ENCODE data around the gene ANKRD36C.
"Not testable (repeated sequence)": the region's sequence is repeated elsewhere in the genome, so short reads cannot be mapped to it uniquely, and the experiment has no call there.

Gene ANKRD36C

DNA sequence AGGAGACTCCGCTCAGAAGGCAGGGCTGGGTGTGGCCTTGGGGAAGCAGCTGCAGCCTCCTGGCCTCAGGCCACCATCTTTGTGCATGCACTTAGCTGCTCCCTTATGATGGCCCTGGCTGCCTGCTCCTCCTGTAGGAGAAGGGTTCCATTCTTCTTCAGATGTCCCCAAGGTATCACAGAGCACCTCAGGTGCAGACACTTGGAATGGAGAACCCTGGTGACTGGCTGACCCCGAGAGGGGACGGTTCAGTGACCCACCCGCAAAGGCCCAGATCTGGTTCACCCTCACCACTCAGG is 33.5 kb upstream of the ANKRD36C start:
- TF ChIP-seq, protein P1, sequence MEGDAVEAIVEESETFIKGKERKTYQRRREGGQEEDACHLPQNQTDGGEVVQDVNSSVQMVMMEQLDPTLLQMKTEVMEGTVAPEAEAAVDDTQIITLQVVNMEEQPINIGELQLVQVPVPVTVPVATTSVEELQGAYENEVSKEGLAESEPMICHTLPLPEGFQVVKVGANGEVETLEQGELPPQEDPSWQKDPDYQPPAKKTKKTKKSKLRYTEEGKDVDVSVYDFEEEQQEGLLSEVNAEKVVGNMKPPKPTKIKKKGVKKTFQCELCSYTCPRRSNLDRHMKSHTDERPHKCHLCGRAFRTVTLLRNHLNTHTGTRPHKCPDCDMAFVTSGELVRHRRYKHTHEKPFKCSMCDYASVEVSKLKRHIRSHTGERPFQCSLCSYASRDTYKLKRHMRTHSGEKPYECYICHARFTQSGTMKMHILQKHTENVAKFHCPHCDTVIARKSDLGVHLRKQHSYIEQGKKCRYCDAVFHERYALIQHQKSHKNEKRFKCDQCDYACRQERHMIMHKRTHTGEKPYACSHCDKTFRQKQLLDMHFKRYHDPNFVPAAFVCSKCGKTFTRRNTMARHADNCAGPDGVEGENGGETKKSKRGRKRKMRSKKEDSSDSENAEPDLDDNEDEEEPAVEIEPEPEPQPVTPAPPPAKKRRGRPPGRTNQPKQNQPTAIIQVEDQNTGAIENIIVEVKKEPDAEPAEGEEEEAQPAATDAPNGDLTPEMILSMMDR (IDR thresholded peaks at IDR 0.05; ENCODE audit: low read length): no peak
- TF ChIP-seq EZH2 (optimal IDR thresholded peaks at IDR 0.05; ENCODE audit: low read depth, low read length) (no peak), EZH2phosphoT487 (IDR thresholded peaks at IDR 0.05; ENCODE audit: low read length) (no peak)
- Histone ChIP-seq H3K27ac (ENCODE audit: low read length) (no peak overlapping the region), H3K36me3 (replicated peaks; ENCODE audit: insufficient read depth, low read length) (no peaks in the 10 kb centered on the region), H3K9me2 (replicated peaks; ENCODE audit: insufficient read depth, low read length) (no peaks in the 10 kb centered on the region), H3K27me3 (replicated peaks; ENCODE audit: insufficient read depth, low read length) (no peaks in the 10 kb centered on the region), H2AFZ (ENCODE audit: low read length) (no peak overlapping the region), H3F3A (ENCODE audit: insufficient read depth, low read length) (no peaks in the 10 kb centered on the region), H3K4me2 (ENCODE audit: low read depth, low read length) (no peak overlapping the region), H3K4me3 (ENCODE audit: low read length) (no peak overlapping the region), H3K79me2 (ENCODE audit: low read length) (no peaks in the 10 kb centered on the region), H3K9me3 (replicated peaks; ENCODE audit: insufficient read depth, low read length) (no peaks in the 10 kb centered on the region), H3K4me1 (ENCODE audit: low read length) (no peaks in the 10 kb centered on the region), H3K9ac (ENCODE audit: low read length) (no peak overlapping the region), H4K20me1 (ENCODE audit: insufficient read depth, low read length) (no peaks in the 10 kb centered on the region)
- no peak for DNase-seq

DNA sequence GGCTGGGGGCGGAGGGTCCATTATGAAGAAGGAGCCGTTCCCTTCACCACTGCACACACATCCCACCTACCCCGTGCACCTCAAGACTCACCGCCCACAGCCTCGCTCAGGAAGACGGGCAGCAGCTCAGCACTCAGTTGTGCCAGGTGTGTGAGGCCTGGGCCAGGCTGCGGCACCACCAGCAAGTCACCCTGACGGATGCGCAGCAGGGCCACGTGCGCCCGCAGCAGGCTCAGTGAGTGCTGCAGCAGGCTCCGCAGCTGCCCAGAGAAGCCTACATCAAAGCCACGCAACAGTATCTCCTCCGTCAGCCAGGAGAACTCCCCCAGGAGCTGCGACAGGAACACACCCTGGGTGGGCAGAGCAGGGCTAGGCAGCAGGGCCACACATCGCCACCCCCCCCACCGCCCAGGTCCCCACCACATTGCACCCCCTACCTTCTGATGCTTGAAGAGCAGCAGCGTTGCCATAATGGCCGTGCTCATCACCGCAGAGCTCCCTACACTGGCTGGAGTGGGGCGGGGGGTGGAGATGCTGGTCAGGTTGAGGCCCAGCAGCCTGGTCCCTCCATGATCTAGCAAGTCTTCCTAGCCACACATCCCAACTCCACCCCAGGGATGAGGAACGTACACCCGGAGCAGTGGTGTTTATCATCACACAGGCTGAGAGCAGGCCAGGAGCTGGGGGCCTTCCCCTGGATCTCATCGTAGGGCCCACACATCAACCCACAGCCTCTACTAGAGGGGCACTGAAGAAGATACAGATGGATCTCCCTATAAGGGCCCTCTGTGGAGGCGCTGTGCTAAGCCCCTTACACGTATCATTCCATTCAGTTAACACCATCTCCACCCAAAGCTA is 32.9 kb upstream of the ANKRD36C start:
- TF ChIP-seq EZH2 (optimal IDR thresholded peaks at IDR 0.05; ENCODE audit: low read depth, low read length): no peak
- no peak for TF ChIP-seq EZH2phosphoT487 (IDR thresholded peaks at IDR 0.05; ENCODE audit: low read length)
- TF ChIP-seq, protein P1 (IDR thresholded peaks at IDR 0.05; ENCODE audit: low read length): no peak
- no peaks in the 10 kb centered on the region for H4K20me1 ChIP-seq (ENCODE audit: insufficient read depth, low read length)
- H3K9ac ChIP-seq (ENCODE audit: low read length): no peak overlapping the region
- H3K79me2 ChIP-seq (ENCODE audit: low read length): no peaks in the 10 kb centered on the region
- H3K9me3 ChIP-seq (replicated peaks; ENCODE audit: insufficient read depth, low read length): no peaks in the 10 kb centered on the region
- DNase-seq: no peak
- no peak overlapping the region for H3K27ac ChIP-seq (ENCODE audit: low read length)
- H3K9me2 ChIP-seq (replicated peaks; ENCODE audit: insufficient read depth, low read length): no peaks in the 10 kb centered on the region
- no peaks in the 10 kb centered on the region for H3K36me3 ChIP-seq (replicated peaks; ENCODE audit: insufficient read depth, low read length)
- H2AFZ ChIP-seq (ENCODE audit: low read length): no peak overlapping the region
- H3K4me1 ChIP-seq (ENCODE audit: low read length): no peaks in the 10 kb centered on the region
- no peak overlapping the region for H3K4me3 ChIP-seq (ENCODE audit: low read length)
- H3K4me2 ChIP-seq (ENCODE audit: low read depth, low read length): no peak overlapping the region
- H3F3A ChIP-seq (ENCODE audit: insufficient read depth, low read length): no peaks in the 10 kb centered on the region
- no peaks in the 10 kb centered on the region for H3K27me3 ChIP-seq (replicated peaks; ENCODE audit: insufficient read depth, low read length)

DNA sequence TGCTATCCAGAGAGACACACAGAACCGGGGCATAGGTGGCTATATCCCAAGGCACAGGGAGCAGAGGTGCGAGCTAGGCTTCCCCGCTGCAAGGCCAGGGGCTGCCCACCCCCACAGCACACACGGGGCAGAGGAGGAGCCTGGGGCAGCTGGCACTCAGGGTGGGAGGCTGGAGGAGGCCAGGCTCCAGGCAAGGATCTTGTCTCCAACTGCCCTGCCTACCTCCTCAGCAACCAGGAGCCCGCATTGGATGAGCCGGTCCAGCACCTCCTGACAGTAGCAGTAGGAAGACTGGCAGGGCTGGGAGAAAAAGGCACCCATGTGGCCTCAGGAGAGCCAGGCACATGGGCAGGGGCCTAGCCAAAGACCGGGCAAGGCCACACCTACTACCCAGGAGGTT is 32.1 kb upstream of the ANKRD36C start:
- not testable (repeated sequence) for H3K9me2 ChIP-seq (replicated peaks; ENCODE audit: insufficient read depth, low read length); H3K4me2 ChIP-seq (ENCODE audit: low read depth, low read length); H3K27ac ChIP-seq (ENCODE audit: low read length); H3K9me3 ChIP-seq (replicated peaks; ENCODE audit: insufficient read depth, low read length); H2AFZ ChIP-seq (ENCODE audit: low read length); H3K36me3 ChIP-seq (replicated peaks; ENCODE audit: insufficient read depth, low read length); DNase-seq; H3F3A ChIP-seq (ENCODE audit: insufficient read depth, low read length); H3K4me1 ChIP-seq (ENCODE audit: low read length); H3K9ac ChIP-seq (ENCODE audit: low read length); H3K79me2 ChIP-seq (ENCODE audit: low read length); H3K27me3 ChIP-seq (replicated peaks; ENCODE audit: insufficient read depth, low read length); H4K20me1 ChIP-seq (ENCODE audit: insufficient read depth, low read length); H3K4me3 ChIP-seq (ENCODE audit: low read length)

DNA sequence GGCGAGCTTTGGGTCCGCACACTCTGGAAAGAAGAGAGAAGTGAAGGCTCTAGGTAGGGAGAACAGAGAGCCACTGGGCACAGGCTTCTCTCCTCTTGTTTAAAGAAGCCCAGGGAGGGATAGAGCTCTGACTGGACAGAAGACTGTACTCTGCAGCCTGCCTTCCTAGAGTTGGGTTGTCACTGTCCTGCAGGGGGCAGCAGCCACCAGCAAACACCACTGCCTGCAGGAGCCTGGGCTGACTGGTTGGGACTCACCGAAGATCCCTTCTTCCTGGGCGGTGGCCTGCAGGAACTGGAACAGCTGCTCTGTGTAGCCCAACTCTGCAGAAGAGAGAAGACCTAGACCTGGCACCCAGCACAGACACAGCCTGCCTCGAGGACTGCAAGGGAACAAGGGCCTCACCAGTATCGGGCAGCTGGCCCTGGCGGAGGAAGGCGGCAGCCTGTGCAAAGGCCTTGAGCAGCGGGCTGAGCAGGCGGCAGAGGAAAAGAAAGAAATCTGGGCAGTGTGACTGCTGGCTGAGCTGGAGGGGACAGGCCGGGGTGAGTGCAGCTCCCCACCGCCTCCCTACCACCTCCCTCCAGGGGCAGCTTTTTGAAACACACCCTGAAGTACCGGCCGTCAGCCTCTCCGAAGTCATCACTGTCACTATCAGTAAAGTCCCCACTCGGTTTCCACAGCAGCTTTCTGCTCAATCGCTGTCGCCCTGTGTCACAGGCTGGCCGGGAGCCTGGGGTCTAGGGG is 31.2 kb upstream of the ANKRD36C start:
- H3K9me2 ChIP-seq (replicated peaks; ENCODE audit: insufficient read depth, low read length); H3F3A ChIP-seq (ENCODE audit: insufficient read depth, low read length); H3K27me3 ChIP-seq (replicated peaks; ENCODE audit: insufficient read depth, low read length); H4K20me1 ChIP-seq (ENCODE audit: insufficient read depth, low read length); H3K36me3 ChIP-seq (replicated peaks; ENCODE audit: insufficient read depth, low read length); H3K27ac ChIP-seq (ENCODE audit: low read length); H3K4me2 ChIP-seq (ENCODE audit: low read depth, low read length); H3K9ac ChIP-seq (ENCODE audit: low read length); H3K79me2 ChIP-seq (ENCODE audit: low read length); H3K9me3 ChIP-seq (replicated peaks; ENCODE audit: insufficient read depth, low read length); H3K4me1 ChIP-seq (ENCODE audit: low read length); H3K4me3 ChIP-seq (ENCODE audit: low read length); H2AFZ ChIP-seq (ENCODE audit: low read length): not testable (repeated sequence)
- peak; percentile 73 for DNase-seq
- TF ChIP-seq, protein P1 (IDR thresholded peaks at IDR 0.05; ENCODE audit: low read length): peak; percentile 58

DNA sequence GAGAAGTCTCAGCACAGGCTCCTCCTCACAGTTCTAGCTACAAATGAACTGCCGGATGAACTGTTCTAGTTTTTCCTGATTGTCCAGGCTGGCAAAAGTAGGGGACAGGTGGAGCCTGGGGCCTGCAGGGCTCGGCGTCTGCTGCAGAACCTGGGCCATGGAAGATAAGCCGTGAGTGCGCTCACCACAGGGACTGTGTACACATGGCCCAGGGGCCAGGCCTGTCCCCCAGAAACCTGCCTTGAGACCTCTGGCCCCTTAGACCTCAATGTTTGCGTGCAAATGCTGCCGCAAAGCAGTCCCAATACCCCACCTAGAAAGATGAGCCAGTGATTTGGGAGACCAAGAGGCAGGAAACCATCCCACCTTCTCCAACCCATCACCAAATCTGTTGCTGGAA is 30.5 kb upstream of the ANKRD36C start:
- H4K20me1 ChIP-seq (ENCODE audit: insufficient read depth, low read length); H3K4me3 ChIP-seq (ENCODE audit: low read length); H3K4me1 ChIP-seq (ENCODE audit: low read length); H3K36me3 ChIP-seq (replicated peaks; ENCODE audit: insufficient read depth, low read length); H3K27ac ChIP-seq (ENCODE audit: low read length); H3K27me3 ChIP-seq (replicated peaks; ENCODE audit: insufficient read depth, low read length); H2AFZ ChIP-seq (ENCODE audit: low read length); H3K9ac ChIP-seq (ENCODE audit: low read length); H3K9me3 ChIP-seq (replicated peaks; ENCODE audit: insufficient read depth, low read length); DNase-seq; H3K4me2 ChIP-seq (ENCODE audit: low read depth, low read length); H3K9me2 ChIP-seq (replicated peaks; ENCODE audit: insufficient read depth, low read length); H3F3A ChIP-seq (ENCODE audit: insufficient read depth, low read length); H3K79me2 ChIP-seq (ENCODE audit: low read length): not testable (repeated sequence)

Measured in MM.1S (cell line).